ENCODE data around the gene HECTD1.

DNA sequence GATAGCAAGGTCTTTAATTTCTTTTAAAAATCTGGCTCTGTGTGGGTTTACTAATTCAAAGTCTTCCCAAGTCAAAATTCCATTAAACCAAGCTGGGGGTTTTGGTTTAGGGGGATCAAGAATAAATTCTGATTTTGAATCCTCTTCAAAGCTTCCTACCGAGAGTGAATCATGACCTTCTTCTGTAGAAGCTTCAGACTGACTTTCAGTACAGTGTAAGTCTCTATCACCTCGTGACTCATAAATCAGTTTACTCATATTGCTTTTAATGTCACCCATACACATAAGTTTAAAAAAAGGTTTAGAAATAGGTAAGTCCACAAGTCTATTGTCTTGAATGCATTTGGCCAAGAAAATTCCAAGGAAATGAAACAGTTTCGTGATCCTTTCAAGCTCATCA is 100.8 kb downstream of the HECTD1 start:
- TF ChIP-seq, protein P1, sequence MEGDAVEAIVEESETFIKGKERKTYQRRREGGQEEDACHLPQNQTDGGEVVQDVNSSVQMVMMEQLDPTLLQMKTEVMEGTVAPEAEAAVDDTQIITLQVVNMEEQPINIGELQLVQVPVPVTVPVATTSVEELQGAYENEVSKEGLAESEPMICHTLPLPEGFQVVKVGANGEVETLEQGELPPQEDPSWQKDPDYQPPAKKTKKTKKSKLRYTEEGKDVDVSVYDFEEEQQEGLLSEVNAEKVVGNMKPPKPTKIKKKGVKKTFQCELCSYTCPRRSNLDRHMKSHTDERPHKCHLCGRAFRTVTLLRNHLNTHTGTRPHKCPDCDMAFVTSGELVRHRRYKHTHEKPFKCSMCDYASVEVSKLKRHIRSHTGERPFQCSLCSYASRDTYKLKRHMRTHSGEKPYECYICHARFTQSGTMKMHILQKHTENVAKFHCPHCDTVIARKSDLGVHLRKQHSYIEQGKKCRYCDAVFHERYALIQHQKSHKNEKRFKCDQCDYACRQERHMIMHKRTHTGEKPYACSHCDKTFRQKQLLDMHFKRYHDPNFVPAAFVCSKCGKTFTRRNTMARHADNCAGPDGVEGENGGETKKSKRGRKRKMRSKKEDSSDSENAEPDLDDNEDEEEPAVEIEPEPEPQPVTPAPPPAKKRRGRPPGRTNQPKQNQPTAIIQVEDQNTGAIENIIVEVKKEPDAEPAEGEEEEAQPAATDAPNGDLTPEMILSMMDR (conservative IDR thresholded peaks at IDR 0.05; ENCODE audit: low read depth, low read length), result no peak
- no peak for TF ChIP-seq EZH2 (IDR thresholded peaks at IDR 0.05; ENCODE audit: borderline replicate concordance, low read depth, low read length, poor library complexity, severe bottlenecking)
